ENCODE data around the gene AUTS2. TPM values are rescaled to one million over a fixed set of nuclear protein-coding genes. Genes with fewer than 3 reads are reported as not detected.

AUTS2 gene
- total and polyA plus RNA-seq, 2 of the 8 experiments (the other 6 are each of a cell fraction or from before 2014, with no cell fraction given) = 25.9 to 101 TPM

- TF ChIP-seq ZNF274 (IDR thresholded peaks at IDR 0.05; ENCODE audit: borderline replicate concordance, extremely low read depth, low read length) = no peak
- TF ChIP-seq SIN3A (conservative IDR thresholded peaks at IDR 0.05 in 1 of 2, IDR thresholded peaks at IDR 0.05 in 1 of 2; ENCODE audit: low read depth in 1 of 2, low read length in 2 of 2) = no peak
- TF ChIP-seq KDM1A (IDR thresholded peaks at IDR 0.05; ENCODE audit: borderline replicate concordance, low read length) = no peak
- TF ChIP-seq CBX8 (IDR thresholded peaks at IDR 0.05; ENCODE audit: borderline replicate concordance, low read depth, low read length) = no peak
- no peak for TF ChIP-seq TBP (IDR thresholded peaks at IDR 0.05; ENCODE audit: low read depth, low read length)
- H2BK15ac ChIP-seq (ENCODE audit: low read length) = no peak overlapping the region
- no peak overlapping the region for H3K27ac ChIP-seq (ENCODE audit: low read depth, low read length)
- H3K4me2 ChIP-seq (ENCODE audit: insufficient read depth in 1 of 2, low read depth in 2 of 2, low read length in 2 of 2) = no peak overlapping the region
- no peak overlapping the region for H2BK20ac ChIP-seq (ENCODE audit: low read length)
- H3K9me3 ChIP-seq (ENCODE audit: insufficient read depth in 2 of 2, low read depth in 1 of 2, low read length in 1 of 2) = no peaks in the 10 kb centered on the region
- H3K36me3 ChIP-seq (ENCODE audit: control insufficient read depth in 2 of 4, insufficient read depth in 4 of 4, low read length in 3 of 4) = no peaks in the 10 kb centered on the region
- no peak overlapping the region for H3K4me3 ChIP-seq (ENCODE audit: extremely low read depth in 1 of 4, insufficient read depth in 2 of 4, low read depth in 3 of 4, low read length in 4 of 4)
- no peak overlapping the region for H3K18ac ChIP-seq (ENCODE audit: extremely low read depth, low read length)
- H4K5ac ChIP-seq (ENCODE audit: insufficient read length, low read depth, low read length) = no peak overlapping the region
- H4K20me1 ChIP-seq (replicated peaks in 1 of 2; ENCODE audit: control insufficient read depth in 1 of 2, insufficient read depth in 2 of 2, low read length in 2 of 2) = no peaks in the 10 kb centered on the region
- no peak overlapping the region for H2AFZ ChIP-seq (ENCODE audit: low read length)
- ChIA-PET POLR2A (ENCODE audit: partially characterized antibody) (no interaction called here), CTCF (ENCODE audit: partially characterized antibody) (no interaction called here)
- no peak overlapping the region for H4K8ac ChIP-seq (ENCODE audit: extremely low read depth, insufficient read depth, low read length)
- peaks cover 0 to 4% (median 0%) of the 10 kb centered on the region in 4 experiments; a peak in 2 of 7 replicates for H3K4me1 ChIP-seq (replicated peaks in 1 of 4; ENCODE audit: control insufficient read depth in 3 of 4, insufficient read depth in 4 of 4, low read length in 3 of 4)
- H3K79me2 ChIP-seq (ENCODE audit: control insufficient read depth in 1 of 2, insufficient read depth in 2 of 2, low read length in 2 of 2) = no peaks in the 10 kb centered on the region
- no peak overlapping the region for H3K23ac ChIP-seq (ENCODE audit: insufficient read length)
- H4K91ac ChIP-seq (replicated peaks; ENCODE audit: insufficient read length, low read length) = no peak overlapping the region
- no peak overlapping the region for H3K4ac ChIP-seq (replicated peaks; ENCODE audit: insufficient read length, low read depth, low read length)
- H2BK120ac ChIP-seq (replicated peaks; ENCODE audit: low read depth, low read length) = no peak overlapping the region
- no peaks in the 10 kb centered on the region for H3K79me1 ChIP-seq (ENCODE audit: low read depth, low read length)
- H3K23me2 ChIP-seq (ENCODE audit: low read depth, low read length) = no peaks in the 10 kb centered on the region; the same call in 1 of the 2 replicates
- H3K56ac ChIP-seq (replicated peaks; ENCODE audit: insufficient read length, low read depth, low read length) = no peak overlapping the region
- H2BK5ac ChIP-seq (ENCODE audit: low read depth, low read length) = no peak overlapping the region
- no peak overlapping the region for H3K14ac ChIP-seq (ENCODE audit: insufficient read length)
- H3K9ac ChIP-seq (replicated peaks in 1 of 4; ENCODE audit: extremely low read depth in 1 of 4, low read depth in 3 of 4, low read length in 3 of 4) = no peak overlapping the region
- no peak overlapping the region for H2AK5ac ChIP-seq (ENCODE audit: low read depth, low read length)
- 94% methylated on average over 4 of the region's 4 CpGs; no CpG with 5 or more reads in 1 of the 2 experiments for WGBS, 2 experiments (ENCODE audit: extremely low coverage in 1 of 2, insufficient coverage in 1 of 2, insufficient read length in 1 of 2, insufficient replicate concordance in 2 of 2, low coverage in 1 of 2, low lambda C conversion rate in 2 of 2, missing lambda C conversion rate in 1 of 2)
- H2BK12ac ChIP-seq (ENCODE audit: low read depth, low read length) = no peak overlapping the region; the same call in 1 of the 2 replicates
- FAIRE-seq (no peak), DNase-seq (ENCODE audit: low read depth in 1 of 2, low spot score in 2 of 2) (no peak)
- no peaks in the 10 kb centered on the region for H3K27me3 ChIP-seq (replicated peaks in 1 of 4; ENCODE audit: control insufficient read depth in 3 of 4, extremely low read depth in 1 of 4, insufficient read depth in 3 of 4, low read length in 3 of 4)
Measured at GRCh38 chr7:69749994-69750393, 151.7 kb downstream of the AUTS2 start.
